GM21360 (cell line): ENCODE data around the gene SPTB.

ENCODE experiments used
- ATAC-seq: cut with Tn5 transposase; IDR thresholded peaks from one replicate; pipeline ENCODE4 v1.9.1; 2021; ENCODE audit warnings: mild to moderate bottlenecking, moderate library complexity; ENCODE audit not compliant: unreplicated experiment

SPTB gene

DNA sequence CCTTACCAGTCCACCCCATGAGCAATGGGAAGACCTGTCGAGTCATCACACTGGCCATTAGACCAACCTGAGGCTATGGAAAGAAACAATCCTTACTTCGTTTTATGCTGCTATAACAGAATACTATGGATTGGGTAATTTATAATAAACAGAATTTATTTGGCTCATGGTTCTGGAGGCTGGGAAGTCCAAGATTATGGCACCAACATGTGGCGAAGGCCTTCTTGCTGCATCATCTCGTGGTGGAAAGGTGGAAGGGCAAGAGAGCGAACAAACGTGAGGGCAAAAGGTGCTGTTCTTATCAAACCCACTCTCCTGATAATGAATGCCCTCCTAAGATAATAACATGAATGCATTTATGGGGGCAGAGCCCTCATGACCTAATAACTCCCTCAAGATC is 9.6 kb upstream of the SPTB start:
- ATAC-seq, result no peak

DNA sequence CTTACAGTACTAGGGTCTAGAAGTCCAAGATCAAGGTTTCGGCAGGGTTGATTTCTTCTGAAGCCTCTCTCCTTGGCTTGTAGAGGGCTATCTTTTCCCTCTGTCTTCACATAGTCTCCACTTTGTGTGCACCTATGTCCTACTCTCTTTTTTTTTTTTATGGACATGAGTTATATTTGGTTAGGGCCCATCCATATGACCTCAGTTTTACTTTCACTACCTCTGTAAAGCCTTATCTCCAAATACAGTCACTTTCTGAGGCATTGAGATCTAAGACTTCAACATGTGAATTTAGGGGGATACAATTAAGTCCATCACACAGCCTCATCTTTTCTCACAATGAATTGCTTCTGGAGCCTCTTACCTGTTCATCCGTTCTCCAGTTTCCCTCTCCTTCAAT is 5.9 kb upstream of the SPTB start:
- ATAC-seq, result no peak

DNA sequence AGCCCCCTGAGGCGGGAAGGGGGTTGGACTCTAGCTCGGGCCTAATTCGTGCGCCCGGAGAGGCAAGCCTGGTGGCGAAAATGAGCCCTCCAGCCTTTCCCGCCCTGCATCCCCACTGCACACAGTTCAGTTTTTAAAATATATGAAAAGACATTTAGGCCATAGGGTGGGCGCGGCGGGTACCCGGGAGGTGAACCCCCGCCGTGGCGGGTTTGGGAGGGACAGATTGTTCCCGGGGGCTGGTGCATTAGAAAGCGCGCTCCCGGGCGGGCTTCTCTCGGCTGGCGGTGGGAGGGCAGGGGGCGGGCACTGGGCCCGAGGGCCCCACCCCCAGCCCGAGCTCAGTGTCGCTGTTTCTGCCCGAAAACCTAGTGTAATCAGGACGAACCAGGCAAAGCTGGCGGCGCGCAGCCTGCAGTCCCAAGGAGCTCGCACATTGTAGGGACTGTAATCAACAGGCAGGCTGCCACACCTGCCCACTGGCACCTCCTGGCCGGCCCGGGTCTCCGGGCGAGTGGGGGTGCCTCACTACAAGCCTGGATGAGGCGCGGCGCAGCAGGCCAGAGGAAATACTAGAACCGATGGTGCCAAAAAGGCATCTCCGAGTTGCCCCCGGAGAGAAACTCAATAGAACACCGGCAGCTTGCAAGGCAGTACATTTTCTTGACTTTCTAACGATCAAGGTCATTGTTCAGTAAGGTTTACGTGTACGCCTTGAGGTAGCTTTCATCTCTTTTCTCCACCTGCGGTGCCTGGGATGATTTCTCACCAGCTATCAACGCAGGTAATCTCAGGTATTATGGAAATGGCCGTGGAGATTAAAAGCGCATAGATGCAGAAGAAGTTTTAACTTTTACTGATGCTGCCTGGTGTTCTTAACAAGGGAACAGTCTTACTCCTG is 764 bp upstream of the SPTB start:
- ATAC-seq, result peak; percentile 56

- no peak for ATAC-seq
Measured at GRCh38 chr14:64878837-64879634, 671 bp downstream of the SPTB start.

DNA sequence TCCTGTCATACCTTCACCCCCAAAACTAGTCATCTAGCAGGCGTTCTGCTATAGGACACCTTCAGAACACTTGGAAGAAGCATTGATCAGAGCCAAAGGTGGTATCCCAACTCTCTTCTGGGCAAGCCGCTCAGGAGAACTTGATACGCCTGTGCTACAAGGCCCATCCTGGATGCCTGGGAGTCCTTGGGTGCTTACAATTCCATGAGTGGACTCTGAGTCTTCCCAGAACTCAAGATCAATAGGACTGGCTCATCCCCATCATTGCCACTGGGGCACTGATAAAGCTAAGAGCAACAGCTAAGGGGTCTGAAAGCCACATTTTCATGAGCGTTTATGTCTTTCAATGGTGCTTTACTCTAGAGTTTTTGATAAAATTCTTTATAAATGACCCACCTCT is 1.9 kb downstream of the SPTB start:
- ATAC-seq, result no peak

DNA sequence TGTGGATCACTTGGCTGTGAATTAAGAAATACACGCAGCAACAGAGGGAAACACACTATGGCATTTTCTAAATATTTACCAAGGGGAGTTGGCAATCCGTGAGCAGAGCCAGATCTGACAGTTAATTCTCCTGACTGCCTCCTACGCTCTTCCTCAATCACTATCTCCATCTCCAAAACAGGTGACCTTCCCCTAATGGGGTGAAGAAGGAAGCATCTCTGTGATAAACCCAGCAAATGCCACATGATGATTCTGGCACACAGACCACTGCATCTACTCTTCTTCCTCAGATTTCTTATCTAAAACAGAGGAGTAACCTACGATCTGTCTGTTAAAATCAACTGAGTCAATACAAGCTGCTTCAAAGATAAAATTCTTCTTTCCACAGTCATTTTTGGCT is 4.4 kb downstream of the SPTB start:
- no peak for ATAC-seq

DNA sequence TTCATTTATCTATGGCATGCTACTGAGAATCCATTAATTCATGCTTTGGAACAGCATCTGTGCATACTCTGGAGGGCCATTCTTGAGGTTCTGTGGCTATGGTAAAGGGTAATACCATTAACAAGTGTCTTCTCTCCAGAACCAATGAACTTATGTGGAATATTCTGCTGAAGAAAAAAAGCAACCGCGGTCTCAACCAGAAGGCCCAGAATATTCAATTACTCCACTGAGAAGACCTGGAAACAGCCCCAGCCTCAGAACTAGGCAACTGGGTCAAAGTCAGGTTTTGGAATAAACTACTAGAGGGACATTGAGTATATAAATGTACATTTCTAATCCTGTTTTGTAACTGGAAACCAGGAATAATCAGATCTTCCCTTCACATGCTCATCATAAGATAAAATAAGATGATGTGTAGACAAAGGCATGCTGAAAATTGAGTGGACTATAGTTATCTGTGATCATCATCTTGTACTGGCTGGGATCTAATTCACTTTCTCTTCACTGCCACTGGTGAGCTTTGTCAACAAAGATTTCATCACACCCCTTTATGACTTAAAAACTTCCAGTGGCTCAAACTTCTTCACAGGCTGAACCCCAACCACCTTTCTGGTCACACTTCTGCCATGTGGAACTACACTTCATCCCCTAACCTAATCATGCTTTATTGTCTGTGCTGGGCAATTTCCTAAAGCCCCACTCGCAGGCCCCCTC is 6.0 kb downstream of the SPTB start:
- ATAC-seq, result no peak

GRCh38 chr14:64871344-64871743 is 8.4 kb downstream of the SPTB start:
- no peak for ATAC-seq

- no peak for ATAC-seq
Measured at GRCh38 chr14:64870160-64870559, 9.5 kb downstream of the SPTB start.

DNA sequence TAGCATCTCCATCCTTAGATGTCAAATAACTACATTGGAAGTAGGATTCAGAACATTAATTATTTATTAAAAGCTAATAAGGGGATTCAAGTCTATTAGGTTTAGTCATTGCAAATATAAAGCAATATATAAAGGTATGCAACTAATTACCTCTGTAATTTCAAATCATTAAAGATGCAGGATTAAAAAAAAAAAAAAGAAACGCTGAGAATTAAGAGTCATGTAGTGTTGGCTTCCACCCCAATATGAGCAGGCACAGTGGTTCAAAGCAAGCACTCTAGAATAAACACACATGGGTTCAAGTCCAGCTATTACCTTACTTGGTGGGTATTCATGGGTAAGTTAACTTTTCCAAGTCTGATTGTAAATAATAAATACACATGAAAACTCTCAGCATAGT is 10.9 kb downstream of the SPTB start:
- no peak for ATAC-seq

DNA sequence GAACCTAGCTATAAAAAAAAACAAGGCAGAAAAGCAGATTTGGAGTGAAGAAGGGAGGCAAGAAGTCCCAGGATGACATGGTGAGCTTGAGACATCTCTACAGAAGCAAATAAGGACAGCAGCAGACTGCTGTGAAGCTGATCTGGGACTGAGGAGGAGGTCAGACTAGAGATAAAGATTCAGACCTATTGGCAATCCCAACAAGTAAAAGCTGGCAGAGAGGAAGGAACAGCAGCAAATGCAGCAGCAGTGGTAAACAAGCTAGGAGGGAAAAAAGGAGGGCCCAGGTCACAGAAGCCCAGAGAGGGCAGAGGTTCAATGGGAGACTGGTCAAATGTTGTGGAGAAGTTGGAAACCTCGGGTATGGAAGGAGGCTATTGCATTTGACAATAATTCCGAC is 11.3 kb downstream of the SPTB start:
- no peak for ATAC-seq

DNA sequence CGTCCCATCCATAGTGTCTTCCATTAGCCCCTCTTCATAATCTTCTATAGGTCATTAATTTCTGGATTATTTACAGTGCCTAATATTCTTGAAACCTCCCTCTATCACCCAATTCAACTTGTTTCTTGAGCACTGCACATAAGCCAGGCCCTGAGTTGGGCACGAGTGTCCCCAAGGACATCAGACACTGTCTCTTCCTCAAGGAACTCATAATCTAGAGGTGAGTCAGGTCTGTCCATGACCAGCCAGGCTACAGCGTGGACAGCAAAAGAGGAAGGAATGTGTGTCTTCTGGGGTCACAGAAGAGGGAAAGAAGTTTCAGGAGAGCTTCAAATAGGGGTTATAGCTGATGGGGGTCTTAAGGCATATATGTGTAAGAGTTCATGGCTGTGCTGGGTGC is 12.5 kb downstream of the SPTB start:
- ATAC-seq, result no peak

DNA sequence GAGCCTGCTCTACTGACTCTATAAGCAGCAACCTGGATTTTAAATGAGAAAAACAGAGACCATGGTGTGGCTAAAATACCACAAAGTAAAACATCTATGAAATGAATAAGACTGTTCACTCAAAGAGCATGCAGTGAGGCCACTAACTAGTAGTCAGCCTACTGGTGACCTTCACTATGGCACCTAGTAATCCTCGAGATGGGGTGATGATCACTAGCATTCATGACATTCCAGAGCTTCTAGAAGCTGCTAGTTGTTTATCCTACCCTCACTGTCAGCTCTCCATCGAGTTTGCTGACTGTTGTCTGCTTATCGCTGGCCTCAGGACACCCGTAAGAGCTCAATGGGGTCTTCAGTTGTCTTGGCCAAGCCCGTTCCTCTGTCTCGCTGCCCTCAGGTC is 13.7 kb downstream of the SPTB start:
- ATAC-seq, result no peak

DNA sequence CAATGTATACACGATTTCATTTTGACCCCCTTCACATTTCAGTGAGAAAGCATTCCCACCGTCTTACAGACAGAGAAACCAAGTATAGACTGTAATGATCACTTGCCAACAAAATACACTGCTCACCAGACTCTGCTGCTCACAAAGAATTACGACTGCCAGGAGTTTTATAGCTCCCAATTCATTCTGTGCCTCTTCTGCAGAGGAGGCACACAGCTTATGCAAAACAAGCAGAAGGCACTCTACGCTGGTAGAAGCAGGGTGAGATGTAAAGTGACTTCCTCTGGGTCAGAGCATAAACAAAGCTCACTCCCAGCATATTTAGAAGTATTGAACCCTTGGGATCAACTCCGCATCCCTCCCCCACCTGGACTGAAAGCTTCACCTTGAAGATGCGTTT is 14.6 kb downstream of the SPTB start:
- no peak for ATAC-seq

DNA sequence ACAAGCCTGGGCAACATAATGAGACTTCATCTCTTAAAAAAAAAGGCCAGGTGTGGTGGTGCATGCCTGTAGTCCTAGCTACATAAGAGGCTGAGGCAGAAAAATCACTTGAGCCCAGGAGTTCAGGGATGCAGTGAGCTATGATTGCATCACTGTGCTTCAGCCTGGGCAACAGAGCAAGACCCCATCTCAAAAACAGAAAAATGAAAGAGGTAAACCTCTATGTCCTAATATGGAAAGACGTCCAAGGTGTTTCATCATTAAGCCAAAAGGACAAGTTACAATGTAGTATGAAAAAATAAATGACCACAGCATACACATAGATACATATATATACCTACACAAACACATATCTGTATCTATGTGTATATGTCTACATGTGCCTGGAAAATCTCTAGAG is 15.4 kb downstream of the SPTB start:
- no peak for ATAC-seq

DNA sequence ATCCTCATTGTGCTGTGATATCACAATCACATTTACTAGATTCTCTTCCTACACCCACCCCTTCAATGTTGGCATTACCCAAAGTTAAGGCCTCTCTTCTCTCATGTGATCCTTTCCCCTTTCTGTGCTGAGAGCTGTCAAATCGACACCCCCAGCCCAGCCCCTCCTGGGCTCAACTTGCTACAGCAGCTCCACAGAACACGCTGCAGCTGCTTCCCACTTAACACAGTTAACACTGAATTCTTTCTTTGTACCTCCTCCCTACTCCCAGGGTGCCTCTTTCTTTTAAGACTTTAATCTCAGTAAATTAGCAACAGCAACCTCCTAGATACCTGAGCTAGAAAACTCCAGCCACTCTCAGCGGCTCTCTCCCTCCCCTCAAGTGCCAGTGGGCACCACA is 17.8 kb downstream of the SPTB start:
- ATAC-seq, result no peak

GRCh38 chr14:64860039-64860438 is 19.7 kb downstream of the SPTB start:
- ATAC-seq, result no peak

DNA sequence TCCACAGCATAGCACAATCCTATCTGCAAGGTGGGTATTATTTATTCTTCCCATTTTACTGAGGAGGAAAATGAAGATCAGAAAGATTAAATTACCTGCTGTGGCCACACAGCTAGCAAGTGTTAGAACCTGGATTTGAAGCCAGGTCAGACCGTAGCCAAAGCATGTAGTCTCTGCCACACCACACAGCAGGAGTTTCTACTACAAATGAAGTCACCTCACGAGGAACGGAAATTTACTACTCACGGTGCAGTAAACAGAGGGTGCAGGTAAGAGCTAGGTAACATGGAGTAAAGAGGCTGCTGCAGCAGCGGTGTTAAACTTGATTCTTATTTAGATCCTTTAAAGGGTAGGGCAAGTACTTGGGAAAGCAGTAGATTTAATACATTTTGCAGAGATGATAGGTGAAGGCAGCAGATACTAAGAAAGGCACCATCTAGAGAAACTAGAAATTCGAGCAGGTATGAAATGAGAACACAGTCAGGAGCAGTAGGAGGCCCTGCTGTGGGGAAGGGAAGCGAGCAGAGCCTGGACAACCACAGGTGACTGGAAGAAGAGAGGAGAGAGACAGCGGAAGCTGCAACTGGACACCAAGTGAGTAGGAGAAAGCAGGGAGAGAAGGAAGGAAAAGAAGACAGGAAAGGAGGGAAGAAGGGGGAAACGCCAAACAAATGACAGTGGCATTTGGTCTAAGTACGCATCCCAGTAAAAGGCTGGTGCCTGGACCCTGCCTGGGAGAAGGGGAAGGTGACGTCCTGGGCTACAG is 21.5 kb downstream of the SPTB start:
- no peak for ATAC-seq

DNA sequence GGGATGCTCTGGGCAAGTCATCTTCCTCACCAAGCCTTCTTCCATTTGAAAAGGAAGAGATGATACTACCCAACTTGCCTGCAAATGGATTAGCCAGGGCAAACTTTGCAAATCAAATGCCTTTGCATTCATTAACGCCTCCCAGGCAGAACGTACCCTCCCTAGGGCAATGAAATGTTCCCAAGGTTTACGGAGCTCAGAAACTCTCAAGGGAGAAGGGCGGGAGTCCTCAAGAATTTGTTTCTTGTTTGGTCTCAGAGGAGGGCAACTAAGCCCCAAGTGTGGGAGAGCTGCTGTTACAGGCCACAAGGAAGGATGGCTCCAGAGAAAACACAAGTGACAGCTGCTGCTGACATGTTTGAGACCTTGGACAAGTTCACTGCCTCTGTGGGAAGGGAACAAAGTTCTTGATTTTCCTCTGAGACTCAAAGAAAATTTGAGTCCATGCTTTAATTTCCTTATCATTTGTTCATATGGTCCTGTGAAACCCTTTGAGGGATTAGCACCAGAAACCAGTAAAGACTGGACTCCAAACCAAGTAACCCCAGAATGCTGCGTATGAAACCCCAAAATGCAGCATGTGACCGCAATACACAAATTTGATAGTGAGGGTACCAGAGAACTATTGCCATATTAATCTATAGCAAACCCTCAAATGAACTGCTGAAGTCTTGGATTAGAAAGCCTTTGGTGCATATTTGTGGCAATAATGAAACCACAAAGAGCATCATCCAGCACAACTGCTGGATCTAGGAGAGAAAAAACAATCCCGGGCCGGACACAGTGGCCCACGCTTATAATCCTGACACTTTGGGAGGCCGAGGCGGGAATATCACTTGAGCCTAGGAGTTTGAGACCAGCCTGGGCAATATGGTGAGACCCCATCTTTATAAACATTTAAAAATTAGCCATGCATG is 22.9 kb downstream of the SPTB start:
- no peak for ATAC-seq
